GM12874 (cell line): ENCODE measurements around the gene SCAMP4.

Experiments used
- TF ChIP-seq, protein P1 (sequence below): IDR thresholded peaks from 2 replicates; pipeline ENCODE4 v1.5.1; 2011; ENCODE audit warnings: low read depth, mild to moderate bottlenecking, control low read depth, low read length, moderate library complexity; ENCODE audit not compliant: insufficient read depth

SCAMP4 gene

DNA sequence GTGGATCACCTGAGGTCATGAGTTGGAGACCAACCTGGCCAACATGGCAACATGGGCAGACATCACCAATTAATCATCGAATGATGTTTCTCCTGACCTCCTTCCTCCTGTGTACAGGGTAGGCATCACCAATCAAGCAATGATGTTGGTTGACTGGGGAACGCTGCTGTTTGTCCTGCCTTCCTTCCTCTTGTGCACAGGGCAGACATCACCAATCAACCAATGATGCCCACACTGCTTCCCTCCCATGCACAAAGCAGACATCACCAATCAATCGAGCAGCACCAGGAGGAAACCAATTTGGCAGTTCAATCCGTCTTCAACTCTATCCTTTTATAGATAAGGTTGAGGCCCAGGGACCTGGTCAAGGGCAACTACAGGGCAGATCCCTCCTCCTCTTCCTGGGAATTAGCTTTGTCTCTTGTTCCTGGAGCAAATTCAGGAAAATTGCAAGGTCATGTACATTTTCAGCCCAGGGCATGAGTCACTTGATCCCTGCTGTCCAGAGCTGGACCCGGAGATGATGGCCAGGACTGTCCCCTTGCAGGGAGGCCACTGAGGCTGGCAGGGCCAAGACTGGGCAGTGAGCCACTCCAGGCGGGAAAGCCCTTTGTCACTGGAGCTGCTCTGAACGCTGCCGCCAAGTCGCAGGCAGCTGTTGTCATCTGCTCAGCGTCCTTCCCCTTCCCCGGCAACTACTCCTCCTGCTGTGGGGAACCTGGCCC is 30.4 kb downstream of the SCAMP4 start:
- TF ChIP-seq, protein P1, sequence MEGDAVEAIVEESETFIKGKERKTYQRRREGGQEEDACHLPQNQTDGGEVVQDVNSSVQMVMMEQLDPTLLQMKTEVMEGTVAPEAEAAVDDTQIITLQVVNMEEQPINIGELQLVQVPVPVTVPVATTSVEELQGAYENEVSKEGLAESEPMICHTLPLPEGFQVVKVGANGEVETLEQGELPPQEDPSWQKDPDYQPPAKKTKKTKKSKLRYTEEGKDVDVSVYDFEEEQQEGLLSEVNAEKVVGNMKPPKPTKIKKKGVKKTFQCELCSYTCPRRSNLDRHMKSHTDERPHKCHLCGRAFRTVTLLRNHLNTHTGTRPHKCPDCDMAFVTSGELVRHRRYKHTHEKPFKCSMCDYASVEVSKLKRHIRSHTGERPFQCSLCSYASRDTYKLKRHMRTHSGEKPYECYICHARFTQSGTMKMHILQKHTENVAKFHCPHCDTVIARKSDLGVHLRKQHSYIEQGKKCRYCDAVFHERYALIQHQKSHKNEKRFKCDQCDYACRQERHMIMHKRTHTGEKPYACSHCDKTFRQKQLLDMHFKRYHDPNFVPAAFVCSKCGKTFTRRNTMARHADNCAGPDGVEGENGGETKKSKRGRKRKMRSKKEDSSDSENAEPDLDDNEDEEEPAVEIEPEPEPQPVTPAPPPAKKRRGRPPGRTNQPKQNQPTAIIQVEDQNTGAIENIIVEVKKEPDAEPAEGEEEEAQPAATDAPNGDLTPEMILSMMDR, result no peak

DNA sequence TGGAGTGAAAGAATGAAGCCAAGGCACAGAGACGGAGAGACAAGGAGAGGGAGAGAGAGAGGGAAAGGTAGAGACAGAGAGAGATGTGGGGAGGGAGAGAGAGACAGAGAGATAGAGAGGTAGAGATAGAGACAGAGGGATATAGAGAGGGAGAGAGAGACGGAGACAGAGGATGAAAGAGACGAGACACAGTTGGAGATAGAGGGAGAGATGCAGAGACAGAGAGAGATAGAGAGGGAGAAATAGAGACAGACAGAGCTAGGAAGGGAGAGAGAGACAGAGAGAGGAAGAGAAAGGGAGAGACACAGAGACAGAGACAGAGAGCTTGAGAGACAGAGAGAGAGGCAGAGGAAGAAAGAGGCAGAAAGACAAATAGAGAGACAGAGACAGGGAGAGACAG is 31.2 kb downstream of the SCAMP4 start:
- TF ChIP-seq, protein P1, result no peak

DNA sequence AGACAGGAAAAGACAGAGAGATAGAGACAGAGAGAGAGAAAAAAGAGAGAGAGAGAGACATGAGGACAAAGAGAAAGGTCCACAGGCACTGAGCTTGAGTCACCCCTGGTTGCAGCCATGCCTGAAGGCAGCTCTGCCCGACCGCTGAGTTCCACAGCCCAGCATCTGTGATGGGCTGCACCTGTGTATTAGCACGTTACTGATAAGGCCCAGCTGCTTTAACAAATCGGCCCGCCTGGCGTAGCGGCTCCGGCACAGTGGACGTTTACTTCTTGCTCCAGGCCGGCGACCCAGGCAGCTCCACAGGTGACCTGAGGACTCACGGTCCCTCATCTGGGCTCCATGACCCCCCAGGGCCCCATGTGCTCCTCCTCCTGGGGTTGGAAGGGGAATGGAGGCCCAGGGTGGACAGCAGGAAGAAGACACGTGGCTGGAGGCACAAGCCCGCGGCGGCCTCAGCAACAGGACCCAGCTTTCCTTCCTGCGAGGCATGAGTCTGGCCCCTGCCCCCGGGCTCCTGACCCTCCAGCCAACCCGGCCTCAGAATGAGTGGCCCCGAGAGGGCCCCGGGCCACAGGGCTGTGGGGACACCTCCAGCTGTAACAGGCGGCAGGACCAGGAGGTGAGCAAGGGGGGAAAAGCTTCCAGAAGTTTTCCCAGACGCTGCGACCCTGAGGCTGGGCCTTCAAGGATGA is 31.9 kb downstream of the SCAMP4 start:
- TF ChIP-seq, protein P1, result no peak

DNA sequence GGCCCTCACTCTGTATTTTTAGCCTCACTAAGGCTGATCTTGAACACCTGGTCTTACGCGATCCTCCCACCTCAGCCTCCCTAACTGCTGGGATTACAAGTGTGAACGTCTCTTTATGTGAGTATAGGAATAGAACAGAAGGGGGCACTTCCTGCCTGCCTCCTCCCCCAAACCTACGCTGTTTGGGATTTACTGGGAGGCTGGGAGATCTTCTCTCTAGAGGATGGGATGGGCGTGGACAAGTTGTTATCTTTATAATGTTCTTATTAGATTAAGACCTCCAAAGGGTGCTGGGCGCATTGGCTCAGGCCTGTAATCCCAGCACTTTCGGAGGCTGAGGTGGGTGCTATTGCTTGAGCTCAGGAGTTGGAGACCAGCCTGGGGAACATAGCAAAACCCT is 32.9 kb downstream of the SCAMP4 start:
- TF ChIP-seq, protein P1, result no peak

DNA sequence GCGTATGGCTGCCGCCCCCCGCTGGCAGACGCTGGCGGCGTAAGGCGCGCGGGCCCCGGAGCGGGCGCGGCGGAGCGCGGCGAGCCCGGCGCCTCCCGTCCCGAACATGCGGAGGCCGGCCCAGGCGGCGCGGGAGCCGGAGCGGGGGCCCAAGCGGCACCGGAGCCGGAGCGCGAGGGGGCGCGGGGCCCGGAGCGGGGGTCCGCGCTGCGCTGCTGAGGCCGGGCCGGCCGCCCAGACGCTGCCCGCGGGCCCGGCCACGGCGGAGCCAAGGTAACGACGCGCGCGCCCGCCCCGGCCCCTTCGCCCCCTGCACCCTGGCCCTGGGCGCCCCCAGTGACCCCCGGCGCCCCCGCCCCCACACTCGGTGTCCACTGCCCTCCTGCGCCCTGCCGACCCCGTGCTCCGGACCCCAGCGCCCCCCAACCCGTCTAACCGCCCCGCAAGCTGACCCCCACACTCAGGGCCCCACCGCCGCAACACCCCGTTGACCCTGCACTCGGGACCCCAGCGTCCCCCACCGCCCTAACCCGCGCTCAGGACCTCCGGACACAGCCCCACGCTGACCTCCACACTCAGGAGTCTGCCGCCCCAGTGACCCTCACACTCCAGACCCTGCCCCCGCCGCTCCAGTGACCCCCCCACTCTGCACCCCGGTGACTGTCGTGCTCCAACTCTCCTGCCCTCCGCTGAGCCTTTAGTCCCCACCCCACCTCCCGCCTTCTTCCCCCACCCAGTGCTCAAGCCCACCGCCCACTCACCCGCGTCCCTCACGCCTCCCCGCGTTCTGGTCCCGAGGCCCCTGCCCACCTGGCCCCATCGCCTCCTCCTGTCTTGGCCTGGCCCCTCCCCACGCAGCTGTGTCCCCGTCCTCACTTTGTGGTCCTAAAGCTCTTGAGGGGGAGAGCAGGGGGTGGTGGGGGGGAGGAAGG is 36.2 kb downstream of the SCAMP4 start, which contains the start of gene CSNK1G2:
Gene CSNK1G2 (plus strand): TSS at position 27 of the 932 bp plus-strand sequence. CDS start 28,601 bp downstream, outside the sequence.
- TF ChIP-seq, protein P1, result 0 out of 2 replicates have a peak, but pooled peaks have one; percentile 17

DNA sequence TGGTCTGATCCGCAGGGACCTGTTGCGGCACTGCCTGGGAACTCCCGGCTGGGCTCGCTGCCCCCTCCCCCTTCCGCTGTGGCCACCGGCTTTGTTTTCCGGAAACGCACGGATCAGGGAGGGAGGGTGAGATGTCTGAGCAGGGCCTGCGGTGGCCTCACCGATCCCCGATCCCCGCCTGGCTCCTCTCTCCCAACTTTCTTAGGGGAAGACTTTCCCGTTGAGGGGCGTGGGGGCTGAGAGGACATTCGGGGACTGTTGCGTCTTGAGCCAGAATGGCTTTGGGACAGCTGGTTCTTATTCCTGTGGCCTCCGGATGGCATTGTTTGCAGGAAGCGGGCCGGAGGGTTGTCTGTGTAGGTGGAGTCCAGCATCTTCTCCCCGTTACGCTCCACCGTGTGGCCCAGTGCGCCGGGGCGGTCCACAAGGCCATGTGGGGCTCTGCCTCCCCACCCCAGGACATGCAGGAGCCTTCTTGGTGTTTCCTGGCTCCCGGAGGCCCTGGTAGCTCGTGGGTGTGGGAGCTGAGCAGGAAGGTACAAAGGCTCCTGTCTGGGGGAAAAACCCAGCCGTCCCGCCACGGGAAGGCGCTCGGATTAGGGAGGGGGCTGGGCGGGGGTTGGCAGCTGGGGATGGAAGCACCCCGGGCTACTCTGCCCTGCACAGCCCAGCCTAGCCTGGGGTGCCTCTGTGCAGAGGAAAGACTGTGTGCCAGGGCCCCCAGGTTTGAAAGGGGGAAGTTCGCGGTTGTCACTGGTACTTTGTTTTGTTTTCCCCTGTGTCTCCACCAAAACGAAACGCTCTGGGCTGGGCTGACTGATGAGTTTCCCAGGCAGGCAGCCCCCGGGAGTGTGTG is 37.1 kb downstream of the SCAMP4 start:
- TF ChIP-seq, protein P1, result no peak
